Epithelial cell of proximal tubule (primary cell): ENCODE measurements around the gene CD14. TPM values are rescaled to one million over a fixed set of nuclear protein-coding genes. Genes with fewer than 3 reads are reported as not detected.
"Not testable (repeated sequence)": the region's sequence is repeated elsewhere in the genome, so short reads cannot be mapped to it uniquely, and the experiment has no call there.

Experiments
- DNase-seq: peaks from one replicate; pipeline ENCODE4 v3.0.0-alpha.2; 2011; ENCODE audit warnings: low read depth
- H3K4me3 ChIP-seq: 2 replicates; pipeline ENCODE4 v1.5.1; 2011; ENCODE audit warnings: low read depth, mild to moderate bottlenecking, low read length
- total RNA-seq: library from RNA; depleted of rRNA; stranded (reverse); fragments of >200 nt; gene quantifications from 2 replicates; pipeline ENCODE4 v1.2.3, GENCODE V29; 2015
- TF ChIP-seq, protein P1 (sequence below): conservative IDR thresholded peaks from 2 replicates; pipeline ENCODE4 v1.5.1; 2012; ENCODE audit warnings: low read depth, mild to moderate bottlenecking, low read length

Gene CD14
- total RNA-seq, 1 donor from 2014 or later: not detected

- DNase-seq: no peak
- no peak overlapping the region for H3K4me3 ChIP-seq
- TF ChIP-seq, protein P1, sequence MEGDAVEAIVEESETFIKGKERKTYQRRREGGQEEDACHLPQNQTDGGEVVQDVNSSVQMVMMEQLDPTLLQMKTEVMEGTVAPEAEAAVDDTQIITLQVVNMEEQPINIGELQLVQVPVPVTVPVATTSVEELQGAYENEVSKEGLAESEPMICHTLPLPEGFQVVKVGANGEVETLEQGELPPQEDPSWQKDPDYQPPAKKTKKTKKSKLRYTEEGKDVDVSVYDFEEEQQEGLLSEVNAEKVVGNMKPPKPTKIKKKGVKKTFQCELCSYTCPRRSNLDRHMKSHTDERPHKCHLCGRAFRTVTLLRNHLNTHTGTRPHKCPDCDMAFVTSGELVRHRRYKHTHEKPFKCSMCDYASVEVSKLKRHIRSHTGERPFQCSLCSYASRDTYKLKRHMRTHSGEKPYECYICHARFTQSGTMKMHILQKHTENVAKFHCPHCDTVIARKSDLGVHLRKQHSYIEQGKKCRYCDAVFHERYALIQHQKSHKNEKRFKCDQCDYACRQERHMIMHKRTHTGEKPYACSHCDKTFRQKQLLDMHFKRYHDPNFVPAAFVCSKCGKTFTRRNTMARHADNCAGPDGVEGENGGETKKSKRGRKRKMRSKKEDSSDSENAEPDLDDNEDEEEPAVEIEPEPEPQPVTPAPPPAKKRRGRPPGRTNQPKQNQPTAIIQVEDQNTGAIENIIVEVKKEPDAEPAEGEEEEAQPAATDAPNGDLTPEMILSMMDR: no peak
Observed at GRCh38 chr5:140605879-140606278, 27.1 kb downstream of the CD14 start.

GRCh38 chr5:140603734-140604133 is 29.2 kb downstream of the CD14 start:
- no peak overlapping the region for H3K4me3 ChIP-seq
- TF ChIP-seq, protein P1: no peak
- DNase-seq: no peak

- DNase-seq, H3K4me3 ChIP-seq: not testable (repeated sequence)
Observed at GRCh38 chr5:140603446-140603698, 29.6 kb downstream of the CD14 start.

GRCh38 chr5:140602147-140602546 is 30.8 kb downstream of the CD14 start:
- no peak for DNase-seq
- H3K4me3 ChIP-seq: no peak overlapping the region
- TF ChIP-seq, protein P1: no peak

DNA sequence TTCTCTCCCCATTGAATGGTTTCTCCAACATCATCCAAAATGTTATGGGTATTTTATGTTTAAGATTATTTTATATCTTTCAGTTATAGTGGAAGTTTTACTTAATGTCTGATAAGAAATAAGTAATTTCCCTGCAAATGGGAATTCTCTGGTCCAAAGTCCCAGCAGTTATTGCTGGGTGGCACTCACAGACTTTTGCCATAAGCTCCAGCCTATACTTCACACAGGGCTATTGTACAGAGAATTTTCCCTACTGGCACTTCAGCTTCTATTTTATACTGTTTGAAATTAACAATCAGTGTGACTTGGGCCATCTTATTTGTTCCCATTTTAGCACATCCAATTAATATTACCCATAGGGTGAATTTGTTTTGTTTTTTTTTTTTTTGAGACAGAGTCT is 32.9 kb downstream of the CD14 start:
- DNase-seq: no peak
- TF ChIP-seq, protein P1: no peak
- no peak overlapping the region for H3K4me3 ChIP-seq

GRCh38 chr5:140598836-140599235 is 34.1 kb downstream of the CD14 start:
- no peak for DNase-seq
- H3K4me3 ChIP-seq: no peak overlapping the region
- TF ChIP-seq, protein P1: no peak

GRCh38 chr5:140596321-140596741 is 36.6 kb downstream of the CD14 start:
- no peak overlapping the region for H3K4me3 ChIP-seq
- TF ChIP-seq, protein P1: no peak
- DNase-seq: peak; percentile 71

DNA sequence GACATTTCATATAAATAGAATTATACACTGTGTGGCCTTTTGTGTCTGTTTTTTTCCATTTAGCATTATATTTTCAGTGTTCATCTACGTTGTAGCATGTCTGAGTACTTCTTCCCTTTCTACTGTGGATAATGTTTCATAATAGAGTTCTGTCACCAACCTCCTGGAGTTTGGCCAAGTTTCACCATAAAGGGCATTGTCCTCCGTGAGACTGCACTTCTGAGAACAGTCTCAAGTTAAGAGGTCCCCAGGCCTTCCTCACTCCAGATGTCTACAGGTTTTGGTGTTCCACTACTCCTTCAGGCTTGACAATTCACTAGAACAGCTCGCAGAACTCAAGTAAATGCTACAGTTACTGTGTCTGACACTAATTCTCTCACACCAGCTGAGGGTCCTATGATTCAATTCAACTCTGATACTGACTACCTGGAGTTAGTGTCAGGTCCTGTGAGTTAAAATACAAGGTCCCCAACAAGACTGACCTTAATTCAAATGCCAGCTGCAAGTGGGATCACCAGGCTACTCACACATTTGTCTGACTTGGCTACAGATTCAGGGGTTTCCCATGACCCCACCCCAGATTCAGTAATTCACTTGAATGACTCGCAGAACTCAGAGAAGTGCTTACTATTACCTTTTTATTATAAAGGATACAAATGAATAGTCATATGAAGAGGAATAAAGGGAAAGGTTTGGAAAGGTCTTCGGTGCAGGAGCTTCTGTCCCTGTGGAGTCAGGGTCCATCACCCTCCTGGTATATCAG is 37.3 kb downstream of the CD14 start:
- no peak for DNase-seq
- no peak overlapping the region for H3K4me3 ChIP-seq
- TF ChIP-seq, protein P1: no peak
